GM23338 (cell line): Measurements from ENCODE around the gene SLC1A4. TPM values are rescaled to one million over a fixed set of nuclear protein-coding genes. Genes with fewer than 3 reads are reported as not detected.

Experiments used
- ATAC-seq: fragments of 200-7000 bp; cut with Tn5 transposase; 3 replicates; pipeline ENCODE4 v1.9.1; 2020
- DNase-seq: peaks from one replicate; pipeline ENCODE4 v3.0.0-alpha.2; 2015; ENCODE audit warnings: low spot score
- H2AFZ ChIP-seq: fragments of 200-600 bp; sonication (generic); 2 replicates; pipeline ENCODE4 v1.8.0; 2016; ENCODE audit warnings: antibody characterized with exemption, mild to moderate bottlenecking, moderate library complexity
- H3F3A ChIP-seq: fragments of 200-600 bp; sonication (generic); replicated peaks from 2 replicates; pipeline ENCODE4 v1.8.0; 2017; ENCODE audit warnings: antibody characterized with exemption, mixed run types, low read depth
- H3K27ac ChIP-seq: fragments of 200-600 bp; sonication (generic); 2 replicates; pipeline ENCODE4 v1.6.1; 2016; ENCODE audit warnings: low read depth
- H3K27me3 ChIP-seq: fragments of 200-600 bp; sonication (generic); 2 replicates; pipeline ENCODE4 v1.8.0; 2016; ENCODE audit warnings: mild to moderate bottlenecking, mixed run types, moderate library complexity; ENCODE audit not compliant: insufficient read depth
- H3K36me3 ChIP-seq: fragments of 200-600 bp; sonication (generic); 2 replicates; pipeline ENCODE4 v1.8.0; 2016; ENCODE audit warnings: mild to moderate bottlenecking; ENCODE audit not compliant: insufficient read depth
- H3K4me1 ChIP-seq: fragments of 200-600 bp; sonication (generic); 2 replicates; pipeline ENCODE4 v1.8.0; 2016; ENCODE audit warnings: mild to moderate bottlenecking, moderate library complexity; ENCODE audit not compliant: insufficient read depth
- H3K4me2 ChIP-seq: fragments of 200-600 bp; sonication (generic); 2 replicates; pipeline ENCODE4 v1.7.1; 2017; ENCODE audit warnings: mixed run types
- H3K4me3 ChIP-seq: fragments of 200-600 bp; sonication (generic); 2 replicates; pipeline ENCODE4 v1.6.1; 2016; ENCODE audit warnings: mixed run types
- H3K79me2 ChIP-seq: fragments of 200-600 bp; sonication (generic); replicated peaks from 2 replicates; pipeline ENCODE4 v1.8.0; 2017; ENCODE audit warnings: mild to moderate bottlenecking; ENCODE audit not compliant: insufficient read depth
- H3K9me2 ChIP-seq: fragments of 200-600 bp; sonication (generic); 2 replicates; pipeline ENCODE4 v1.8.0; 2017; ENCODE audit not compliant: insufficient read depth
- H4K20me1 ChIP-seq: fragments of 200-600 bp; sonication (generic); replicated peaks from 2 replicates; pipeline ENCODE4 v1.8.0; 2017; ENCODE audit warnings: mild to moderate bottlenecking; ENCODE audit not compliant: insufficient read depth
- H3K27ac Mint-ChIP-seq: 2 replicates; pipeline ENCODE4 v1.8.0; 2020; ENCODE audit warnings: inconsistent platforms, mild to moderate bottlenecking, moderate library complexity, mixed read lengths
- H3K27me3 Mint-ChIP-seq: 3 replicates; pipeline ENCODE4 v1.8.0; 2022; ENCODE audit warnings: low read depth, mild to moderate bottlenecking, moderate library complexity, mixed read lengths, inconsistent platforms; ENCODE audit not compliant: insufficient read depth, poor library complexity
- H3K36me3 Mint-ChIP-seq: 3 replicates; pipeline ENCODE4 v1.8.0; 2021; ENCODE audit warnings: low read depth, mild to moderate bottlenecking, inconsistent platforms, moderate library complexity, mixed read lengths
- H3K4me1 Mint-ChIP-seq: 3 replicates; pipeline ENCODE4 v1.8.0; 2020; ENCODE audit warnings: mild to moderate bottlenecking, inconsistent platforms, mixed read lengths
- H3K4me3 Mint-ChIP-seq: 3 replicates; pipeline ENCODE4 v1.8.0; 2021; ENCODE audit warnings: moderate library complexity, mild to moderate bottlenecking, inconsistent platforms, mixed read lengths
- H3K9me3 Mint-ChIP-seq: 3 replicates; pipeline ENCODE4 v1.8.0; 2020; ENCODE audit warnings: moderate library complexity, mild to moderate bottlenecking, inconsistent platforms, mixed read lengths
- CREB1 ChIP-seq: fragments of 250-450 bp; sonication (Bioruptor Pico); IDR thresholded peaks from 2 replicates; pipeline ENCODE4 v1.5.0; 2020; ENCODE audit warnings: low read depth, mild to moderate bottlenecking, moderate library complexity
- CTCF ChIP-seq, 2 experiments: fragments of 200-600 bp in 1 of 2; sonication (generic) in 1 of 2; conservative IDR thresholded peaks; 2 replicates each; pipeline versions ENCODE4 v1.5.1 to v1.6.1; 2016 to 2017; ENCODE audit warnings: antibody characterized with exemption in 2 of 2, low read depth in 2 of 2, mild to moderate bottlenecking in 2 of 2, moderate library complexity in 1 of 2
- ETS1 ChIP-seq: IDR thresholded peaks from 2 replicates; pipeline ENCODE4 v1.6.1; 2016; ENCODE audit warnings: antibody characterized with exemption
- EZH2 ChIP-seq: fragments of 200-600 bp; sonication (generic); IDR thresholded peaks from one replicate; pipeline ENCODE4 v1.8.0; 2017; ENCODE audit warnings: antibody characterized with exemption, mild to moderate bottlenecking, low read depth; ENCODE audit not compliant: unreplicated experiment
- EZH2phosphoT487 ChIP-seq: fragments of 200-600 bp; sonication (generic); IDR thresholded peaks from one replicate; pipeline ENCODE4 v1.8.1; 2018; ENCODE audit warnings: antibody characterized with exemption; ENCODE audit not compliant: unreplicated experiment
- JUNB ChIP-seq: IDR thresholded peaks from one replicate; pipeline ENCODE4 v1.6.1; 2016; ENCODE audit warnings: antibody characterized with exemption; ENCODE audit not compliant: unreplicated experiment
- NANOG ChIP-seq: IDR thresholded peaks from 2 replicates; pipeline ENCODE4 v1.6.1; 2016; ENCODE audit warnings: antibody characterized with exemption, borderline replicate concordance
- POLR2AphosphoS5 ChIP-seq: IDR thresholded peaks from 2 replicates; pipeline ENCODE4 v1.6.1; 2016; ENCODE audit warnings: antibody characterized with exemption, low read depth
- REST ChIP-seq: IDR thresholded peaks from one replicate; pipeline ENCODE4 v1.6.1; 2018; ENCODE audit warnings: antibody characterized with exemption; ENCODE audit not compliant: unreplicated experiment
- STAT1 ChIP-seq: IDR thresholded peaks from one replicate; pipeline ENCODE4 v1.6.1; 2016; ENCODE audit warnings: antibody characterized with exemption; ENCODE audit not compliant: unreplicated experiment
- ZNF114 ChIP-seq: fragments of 250-450 bp; sonication (Bioruptor Pico); IDR thresholded peaks from 2 replicates; pipeline ENCODE4 v1.5.0; 2020; ENCODE audit warnings: mild to moderate bottlenecking, moderate library complexity
- ZNF331 ChIP-seq: fragments of 250-450 bp; sonication (Bioruptor Pico); IDR thresholded peaks from 2 replicates; pipeline ENCODE4 v1.5.0; 2020; ENCODE audit warnings: low read depth, mild to moderate bottlenecking, moderate library complexity
- ZNF462 ChIP-seq: fragments of 250-450 bp; sonication (Bioruptor Pico); IDR thresholded peaks from 2 replicates; pipeline ENCODE4 v1.5.0; 2020; ENCODE audit warnings: mild to moderate bottlenecking, moderate library complexity
- polyA plus RNA-seq: library from polyadenylated mRNA; unstranded; fragments of >200 nt; fragmentation: Nextera tagmentation; extraction: Ambion mirVana; gene quantifications from 2 replicates; pipeline ENCODE4 v1.2.1, GENCODE V29; 2016
- total RNA-seq: library from RNA; depleted of rRNA; stranded (reverse); fragments of >200 nt; shearing (Covaris generic); gene quantifications from 2 replicates; pipeline ENCODE4 v1.2.3, GENCODE V29; 2014

SLC1A4 gene
- total and polyA plus RNA-seq, 2 experiments from 2014 or later, result 1.3 to 2.7 TPM

GRCh38 chr2:64955467-64955866 lies 33.7 kb upstream of the SLC1A4 start:
- H3K27me3 Mint-ChIP-seq, result peaks cover 3% of the 10 kb centered on the region
- no peak for ATAC-seq
- no peak overlapping the region for H3K4me3 Mint-ChIP-seq
- Histone ChIP-seq H3K27ac (no peak overlapping the region), H3K4me2 (no peak overlapping the region), H3K79me2 (no peaks in the 10 kb centered on the region), H3K27me3 (no peaks in the 10 kb centered on the region), H4K20me1 (no peaks in the 10 kb centered on the region), H3K4me1 (peaks cover under 1% of the 10 kb centered on the region; the same call in 1 of the 2 replicates), H3K4me3 (no peak overlapping the region), H3K9me2 (no peaks in the 10 kb centered on the region), H2AFZ (no peak overlapping the region), H3K36me3 (no peaks in the 10 kb centered on the region), H3F3A (no peaks in the 10 kb centered on the region)
- no peaks in the 10 kb centered on the region; the same call in 2 of the 3 replicates for H3K9me3 Mint-ChIP-seq
- peaks cover 5% of the 10 kb centered on the region; the same call in 1 of the 3 replicates for H3K36me3 Mint-ChIP-seq
- peaks cover 3% of the 10 kb centered on the region; the same call in 2 of the 3 replicates for H3K4me1 Mint-ChIP-seq
- no peak overlapping the region for H3K27ac Mint-ChIP-seq
- TF ChIP-seq EZH2 (no peak), ETS1 (no peak), ZNF331 (no peak), ZNF462 (CRISPR knock-in tag) (no peak), NANOG (no peak), EZH2phosphoT487 (no peak), JUNB (no peak), ZNF114 (CRISPR knock-in tag) (no peak), CTCF (conservative IDR thresholded peaks at IDR 0.05; ENCODE audit: low read depth in 2 of 2) (no peak), CREB1 (CRISPR knock-in tag) (no peak), REST (no peak), STAT1 (no peak), POLR2AphosphoS5 (no peak)
- DNase-seq, result no peak
